ENCODE results near the gene STK33.

The STK33 gene

DNA sequence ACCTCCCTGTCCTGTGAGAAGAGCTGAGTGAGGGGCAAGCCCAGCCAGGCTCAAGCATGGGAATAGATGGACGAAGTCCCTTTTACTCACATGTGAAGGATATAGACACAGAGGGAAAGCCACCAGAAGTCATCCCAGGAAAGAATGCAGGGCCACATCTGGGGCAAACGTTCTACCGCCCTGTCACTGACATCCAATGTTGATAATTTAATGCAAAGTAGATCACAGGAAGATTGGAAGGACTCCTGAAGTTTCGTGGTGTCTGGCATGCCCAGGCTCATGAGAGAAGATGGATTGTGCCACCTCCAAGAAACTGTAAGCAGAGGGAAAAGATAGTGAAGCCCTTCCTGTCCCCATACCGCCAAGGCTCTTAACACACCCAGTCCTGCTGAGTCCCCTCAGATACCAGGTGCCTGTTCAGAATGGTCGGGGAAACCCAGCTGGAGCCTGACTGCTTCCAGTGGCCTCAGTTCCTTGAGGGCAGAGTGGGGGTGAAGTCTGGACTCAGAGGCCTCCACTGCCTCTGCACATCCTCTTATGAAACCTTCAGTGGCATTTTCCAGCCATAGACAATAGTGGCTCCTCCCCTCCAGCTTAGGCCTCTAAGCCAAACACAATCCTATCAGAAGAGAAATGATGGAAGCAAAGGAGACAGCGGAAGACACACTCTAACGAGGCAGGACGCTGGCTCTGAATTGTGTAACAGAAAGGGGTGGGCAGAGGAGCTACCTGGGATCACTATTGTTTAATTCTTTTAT lies 7.5 kb upstream of the STK33 start:
- no peak for ATAC-seq

DNA sequence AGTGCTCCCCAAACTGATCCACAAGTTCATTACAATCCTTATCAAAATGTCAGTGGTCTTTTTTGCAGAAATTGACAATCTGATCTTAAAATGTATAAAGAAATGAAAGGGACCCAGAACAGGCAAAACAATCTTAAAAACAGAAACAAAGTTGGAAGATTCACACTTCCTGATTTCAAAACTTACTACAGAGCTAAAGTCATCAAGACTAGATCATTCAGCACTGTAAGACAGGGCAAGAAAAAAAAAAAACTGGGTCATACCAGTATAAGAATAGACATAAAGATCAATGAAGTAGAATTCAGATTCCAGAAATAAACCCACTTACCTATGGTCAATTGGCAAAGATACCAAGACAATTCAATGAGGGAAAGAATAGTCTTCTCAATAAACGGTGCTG lies 4.5 kb upstream of the STK33 start:
- no peak for ATAC-seq

DNA sequence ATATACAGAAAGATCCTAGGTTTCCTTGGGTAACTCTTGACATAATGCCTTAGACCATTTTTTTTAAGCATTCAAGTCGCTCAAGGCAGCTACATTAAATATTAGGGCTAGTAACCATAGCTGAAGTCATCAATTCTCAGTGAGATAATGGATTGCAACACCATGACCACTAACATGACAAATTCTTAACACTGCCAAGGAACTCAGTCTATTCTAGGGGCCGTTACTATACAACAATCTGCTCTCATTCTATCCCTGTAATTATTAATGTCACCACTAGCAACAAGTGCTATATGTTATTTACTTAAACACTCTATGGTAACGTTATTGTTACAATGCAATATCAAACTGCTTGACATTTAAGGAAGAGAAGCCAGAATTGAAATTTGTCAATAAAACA lies 3.2 kb upstream of the STK33 start:
- no peak for ATAC-seq

DNA sequence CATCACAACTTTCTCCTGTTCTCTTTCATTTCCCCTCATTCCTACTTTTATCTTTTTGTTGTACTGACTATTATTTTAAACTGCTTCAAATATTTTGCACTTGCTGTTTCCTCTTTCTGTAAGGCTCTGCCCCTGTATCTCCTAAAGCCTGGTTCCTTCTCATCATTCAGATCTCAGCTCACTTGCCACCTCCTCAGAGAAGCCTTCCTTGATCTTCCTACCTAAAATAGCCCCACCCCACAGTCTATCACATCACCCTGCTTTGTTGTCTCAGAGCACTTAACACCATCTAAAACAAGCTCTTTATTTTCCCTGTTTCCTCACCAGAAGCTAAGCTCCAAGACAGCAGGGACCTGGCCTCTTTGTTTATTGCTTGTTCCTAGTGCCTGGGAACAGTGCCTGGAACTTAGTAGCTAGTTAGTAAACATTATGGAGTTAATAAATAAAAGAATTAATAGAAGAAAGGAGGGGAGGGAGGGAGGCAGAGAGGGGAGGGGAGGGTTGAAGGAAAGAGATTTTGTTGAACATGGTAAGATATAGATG lies 2.5 kb upstream of the STK33 start:
- ATAC-seq: no peak

DNA sequence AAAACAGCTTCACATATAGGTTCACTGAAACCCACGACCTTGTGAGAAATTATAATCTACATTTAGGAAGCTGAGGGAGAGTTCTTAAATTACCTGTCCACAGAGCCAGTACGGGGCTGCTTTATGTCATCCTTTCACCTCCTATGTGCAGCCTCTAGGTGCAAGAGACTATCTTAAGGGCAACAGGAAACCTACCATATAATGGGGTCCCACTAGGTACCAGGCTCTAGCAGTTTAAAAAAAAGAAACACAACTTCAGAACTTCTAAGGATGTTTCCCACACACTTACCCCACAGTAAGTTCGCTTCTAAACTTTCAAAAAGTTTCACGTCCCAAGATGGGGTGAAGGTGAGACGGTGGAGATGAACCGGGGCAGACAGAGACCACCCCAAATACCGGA lies 573 bp downstream of the STK33 start:
- ATAC-seq: no peak

DNA sequence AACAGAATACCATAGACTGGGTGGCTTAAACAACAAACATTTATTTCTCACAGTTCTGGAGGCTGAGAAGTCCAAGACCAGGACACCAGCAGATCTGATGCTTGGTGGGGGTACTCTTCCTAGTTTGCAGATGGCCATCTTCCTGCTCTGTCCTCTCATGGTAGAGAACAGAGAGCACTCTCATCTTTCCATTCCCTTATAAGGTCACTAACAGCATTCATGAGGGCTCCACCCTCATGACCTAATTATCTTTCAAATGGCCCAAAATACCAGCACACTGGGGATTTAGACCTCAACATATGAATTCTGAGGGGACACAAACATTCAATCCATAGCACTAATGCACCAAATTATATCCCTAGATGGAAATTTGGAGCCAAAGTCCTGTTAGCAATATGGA lies 6.1 kb downstream of the STK33 start:
- no peak for ATAC-seq

DNA sequence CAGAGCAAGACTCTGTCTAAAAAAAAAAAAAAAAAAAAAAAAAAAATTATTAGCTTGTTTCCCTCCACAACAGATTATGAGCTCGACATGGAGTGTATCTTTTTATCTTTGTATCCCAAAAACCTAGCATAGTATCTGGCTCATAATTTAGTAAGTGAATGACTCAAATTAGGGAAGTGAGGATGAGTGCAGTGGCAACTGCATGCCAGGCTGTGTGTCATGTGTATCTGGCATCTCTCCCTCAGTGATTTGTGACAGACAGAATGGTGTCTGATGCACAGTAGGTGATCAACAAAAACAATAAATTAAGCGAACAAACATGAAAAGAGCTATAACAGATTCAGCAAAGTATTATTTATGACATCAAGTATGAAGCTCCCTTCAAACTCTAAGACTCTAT lies 7.2 kb downstream of the STK33 start:
- no peak for ATAC-seq

DNA sequence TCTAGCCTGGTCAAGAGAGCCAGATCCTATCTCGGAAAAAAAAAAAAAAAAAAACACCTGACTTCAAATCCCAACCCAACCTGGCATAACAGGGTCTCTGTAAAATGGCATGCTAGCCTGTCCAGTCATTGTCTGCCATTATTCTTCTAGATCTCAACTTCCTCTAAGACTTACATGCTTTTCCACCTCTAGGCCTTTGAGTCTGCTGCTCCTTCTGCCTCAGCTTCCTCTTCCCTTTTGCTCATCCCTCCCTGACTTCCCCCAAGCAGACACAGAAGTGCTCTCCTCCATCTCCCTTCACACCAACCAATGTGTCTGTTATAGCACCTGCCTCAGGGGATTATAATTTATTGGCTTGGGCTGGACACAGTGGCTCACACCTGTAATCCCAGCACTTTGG lies 7.8 kb downstream of the STK33 start:
- ATAC-seq: no peak

DNA sequence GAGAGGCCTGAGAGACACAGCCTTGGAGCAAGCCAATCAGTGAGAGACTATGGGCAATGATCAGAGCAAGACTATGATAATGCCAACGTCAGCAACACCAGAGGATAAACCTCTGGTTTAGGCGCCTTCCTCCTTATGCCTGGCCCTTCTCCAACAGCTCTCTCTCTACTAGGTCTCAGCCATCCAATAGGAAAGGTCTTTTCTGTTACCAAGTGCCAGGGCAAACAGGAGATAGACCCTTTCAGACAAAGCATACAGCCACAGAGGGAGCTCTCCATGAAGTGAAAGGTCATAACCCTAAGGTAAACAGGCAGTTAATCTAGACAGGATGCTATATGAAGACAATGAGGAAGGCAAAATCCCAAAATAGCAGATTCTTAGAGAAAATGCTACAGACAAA lies 9.5 kb downstream of the STK33 start:
- no peak for ATAC-seq

DNA sequence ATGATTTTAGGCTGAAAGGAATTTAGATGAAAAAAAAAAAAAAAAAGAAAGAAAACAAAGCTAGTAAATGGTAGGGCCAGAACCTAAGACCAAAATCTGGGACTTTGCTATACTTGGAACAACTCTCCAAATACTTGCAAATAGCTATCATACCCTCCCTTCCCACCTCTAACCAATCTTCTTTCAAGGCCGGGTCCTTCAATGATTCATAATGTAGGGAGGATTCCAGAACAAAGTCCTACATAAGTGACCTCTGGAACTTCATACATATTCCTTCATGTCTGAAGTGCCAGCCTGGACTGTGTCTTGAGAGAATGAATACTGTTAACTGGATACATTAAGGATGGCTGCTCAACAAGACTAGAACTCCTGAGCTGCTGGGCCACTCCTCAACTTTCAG lies 9.9 kb downstream of the STK33 start:
- ATAC-seq: no peak

DNA sequence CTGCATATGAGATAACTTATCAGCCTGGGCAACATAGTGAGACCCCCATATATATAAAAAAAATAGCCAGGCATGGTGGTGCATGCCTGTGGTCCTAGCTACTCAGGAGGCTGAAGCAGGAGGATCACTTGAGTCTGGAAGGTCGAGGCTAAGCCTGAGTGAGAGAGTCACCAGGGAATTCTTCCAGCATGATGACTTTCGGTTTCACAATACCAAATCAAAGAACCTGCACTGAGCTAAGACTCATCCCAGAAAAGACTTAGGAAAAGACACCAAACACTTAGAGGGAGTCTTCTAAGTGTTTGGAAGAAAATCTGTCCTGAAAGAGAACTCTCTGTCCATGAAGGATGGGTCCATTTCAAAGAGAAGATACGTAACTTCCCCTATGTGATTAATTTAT lies 12.7 kb downstream of the STK33 start:
- no peak for ATAC-seq

DNA sequence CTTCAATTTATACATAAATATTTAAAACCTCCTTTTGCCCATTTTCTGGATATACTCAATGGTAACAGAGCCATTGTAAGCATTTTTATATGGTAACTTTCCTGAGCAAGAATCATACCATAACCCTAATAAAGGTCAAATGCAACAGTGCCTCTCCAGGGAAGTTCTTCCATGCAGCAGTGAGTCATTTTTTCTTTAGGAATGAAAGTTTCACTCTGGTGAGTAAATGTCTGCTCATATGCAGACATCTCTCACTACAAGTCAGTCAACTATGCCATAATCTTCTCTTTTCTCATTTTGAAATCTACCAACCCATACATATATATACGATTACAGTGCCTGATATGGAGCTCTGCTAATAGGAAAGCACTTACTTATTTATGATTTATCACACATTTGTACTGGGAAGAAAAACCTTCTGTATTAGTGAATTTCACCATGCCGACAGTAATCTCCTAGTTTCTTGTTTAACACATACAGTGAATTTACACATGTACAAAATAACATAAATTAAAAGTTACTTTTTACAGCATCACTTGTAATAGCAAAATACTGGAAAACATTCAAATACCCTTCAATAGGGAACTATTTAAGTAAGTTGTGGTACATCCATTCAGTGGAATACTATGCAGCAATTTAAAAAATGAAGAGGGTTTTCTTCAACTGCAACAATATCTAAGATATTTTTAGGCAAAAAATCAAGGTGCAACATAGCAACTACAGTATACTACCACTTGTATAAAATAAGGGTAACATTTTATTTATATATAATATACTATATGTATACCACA lies 16.0 kb downstream of the STK33 start:
- ATAC-seq: no peak

DNA sequence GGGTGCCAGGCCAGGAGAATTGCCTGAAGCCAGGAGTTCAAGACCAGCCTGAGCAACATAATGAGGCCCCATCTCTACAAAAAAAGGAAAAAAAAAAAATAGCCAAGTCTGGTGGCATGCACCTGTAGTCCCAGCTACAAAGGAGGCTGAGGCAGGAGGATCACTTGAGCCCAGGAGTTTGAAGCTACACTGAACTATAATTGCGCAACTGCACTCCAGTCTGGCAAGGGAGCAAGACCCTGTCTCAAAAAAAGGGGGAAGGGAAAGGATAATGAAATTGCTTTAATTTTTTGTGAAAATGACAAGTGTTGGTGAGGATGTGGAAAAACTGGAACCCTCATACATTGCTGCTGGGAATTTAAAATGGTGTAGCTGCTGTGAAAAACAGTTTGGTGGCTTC lies 19.2 kb downstream of the STK33 start:
- ATAC-seq: no peak

DNA sequence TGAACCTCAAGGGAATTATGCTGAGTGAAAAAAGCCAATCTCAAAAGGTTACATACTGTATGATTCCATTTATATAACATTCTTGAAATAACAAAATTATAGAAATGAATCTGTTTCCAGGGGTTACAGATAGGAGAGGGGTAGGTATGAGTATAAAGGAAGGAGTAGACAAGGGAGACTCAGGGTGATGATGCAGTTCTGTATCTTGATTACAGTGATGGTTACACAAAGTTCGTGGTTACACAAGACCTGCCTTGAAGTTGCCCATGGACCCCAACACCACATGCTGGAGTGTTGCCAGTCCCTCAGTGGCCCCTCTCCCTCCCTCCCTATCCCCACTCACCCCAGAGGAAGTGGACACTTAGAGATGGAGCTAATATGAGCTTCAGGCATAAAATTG lies 20.3 kb downstream of the STK33 start:
- ATAC-seq: peak in 1 of 2 donors; percentile 20

DNA sequence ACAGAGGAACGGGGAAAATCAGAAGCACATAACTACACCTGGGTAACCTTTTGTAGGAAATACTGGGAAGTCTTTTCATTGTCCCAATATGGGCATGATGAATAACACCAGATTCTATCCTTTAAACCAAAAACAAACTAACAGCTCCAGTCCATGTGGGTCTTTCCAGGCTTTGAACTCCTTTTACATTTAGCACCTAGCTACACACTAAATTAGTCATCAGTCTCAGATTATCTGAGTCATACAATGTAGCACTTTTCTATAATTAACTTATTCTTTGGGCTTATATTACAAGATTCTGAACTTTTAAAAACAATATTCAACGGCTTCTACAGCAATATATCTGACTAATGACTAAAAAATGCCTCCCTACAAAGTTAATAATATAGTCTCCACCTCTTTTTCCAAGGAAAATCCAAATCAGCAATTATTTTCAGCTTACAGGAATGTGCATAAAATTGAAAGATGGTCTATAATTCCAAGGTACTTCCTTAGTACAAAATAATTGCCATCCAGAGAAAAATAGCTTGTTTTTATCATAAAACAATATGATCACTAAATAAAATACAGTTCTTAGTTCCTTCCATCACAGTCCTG lies 26.3 kb downstream of the STK33 start:
- ATAC-seq: peak; percentile 51 to 70

DNA sequence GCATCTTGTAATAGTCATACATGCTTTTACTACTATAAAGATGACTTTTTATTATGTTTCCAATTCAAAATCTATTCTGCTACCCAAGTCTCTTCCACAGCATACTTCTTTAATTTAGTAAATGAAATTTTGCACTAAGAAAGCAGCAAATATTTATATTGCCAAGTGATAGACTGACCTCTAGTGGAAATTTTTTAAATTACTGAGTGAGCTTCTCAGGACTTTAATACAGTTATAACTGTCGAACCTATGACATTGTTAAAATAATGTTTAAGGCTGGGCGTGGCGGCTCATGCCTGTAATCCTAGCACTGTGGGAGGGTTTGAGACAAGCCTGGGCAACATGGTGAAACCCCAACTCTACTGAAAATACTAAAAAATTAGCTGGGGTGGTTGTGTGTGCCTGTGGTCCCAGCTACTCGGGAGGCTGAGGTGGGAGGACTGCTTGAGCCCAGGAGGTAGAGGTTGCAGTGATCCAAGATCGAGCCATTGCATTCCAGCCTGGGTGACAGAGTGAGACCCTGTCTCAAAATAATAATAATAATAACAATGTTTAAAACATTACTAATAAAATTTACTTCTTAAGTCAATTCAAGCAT lies 27.3 kb downstream of the STK33 start:
- no peak for ATAC-seq

DNA sequence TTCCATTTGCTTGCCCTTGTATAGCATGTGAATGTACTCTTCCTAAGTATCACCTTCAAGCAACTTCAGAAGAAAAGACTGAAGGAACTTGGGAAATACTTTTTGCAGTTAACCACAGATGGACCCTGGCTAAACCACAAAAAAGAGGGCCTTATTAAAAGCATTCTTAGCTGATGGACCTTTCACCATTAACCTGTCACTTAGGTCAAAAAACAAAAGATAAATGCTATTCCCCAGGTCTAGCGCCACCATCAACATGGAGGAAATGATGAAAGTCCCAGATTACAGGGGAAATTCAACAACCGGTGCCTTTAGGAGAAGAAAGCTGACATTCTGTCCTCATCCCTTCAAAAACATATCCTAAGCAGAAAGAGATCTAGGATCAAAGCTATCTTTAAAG lies 29.5 kb downstream of the STK33 start:
- no peak for ATAC-seq

DNA sequence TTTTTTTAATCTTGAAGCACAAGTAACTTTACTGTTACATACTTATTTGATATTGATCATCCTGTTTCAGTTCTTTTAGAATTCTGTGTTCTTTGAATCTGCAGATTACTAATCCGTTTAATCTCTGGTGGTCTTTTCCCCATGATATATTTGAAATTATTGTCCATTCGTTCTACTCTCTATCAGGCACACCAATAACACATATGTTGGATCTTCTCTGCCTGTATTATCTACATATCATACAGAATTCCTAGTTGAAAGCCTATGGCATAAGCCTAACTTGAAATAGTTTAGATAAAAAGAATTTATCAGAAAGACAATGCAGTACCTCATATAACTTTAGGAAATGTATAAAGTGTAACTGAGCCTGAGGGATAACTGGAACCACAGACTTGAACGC lies 32.6 kb downstream of the STK33 start:
- ATAC-seq: no peak

DNA sequence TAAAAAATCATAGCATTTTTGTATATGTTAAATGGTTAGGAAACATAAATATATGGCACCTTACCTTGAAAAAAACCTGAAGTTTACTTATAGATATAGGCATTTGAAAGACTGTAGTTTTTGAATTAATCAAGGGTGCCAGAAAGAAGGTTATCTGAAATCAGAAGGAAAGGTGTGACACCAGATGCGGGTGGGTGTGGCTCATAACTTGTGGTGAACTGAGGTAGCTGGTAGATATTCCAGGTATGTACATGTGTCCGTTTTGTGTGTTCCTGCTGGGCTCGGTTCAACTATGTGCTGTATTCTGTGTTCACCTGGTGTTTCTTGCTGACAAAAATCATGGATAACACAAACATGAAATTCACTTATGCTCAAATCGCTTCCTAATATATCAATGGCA lies 35.6 kb downstream of the STK33 start:
- ATAC-seq: no peak

DNA sequence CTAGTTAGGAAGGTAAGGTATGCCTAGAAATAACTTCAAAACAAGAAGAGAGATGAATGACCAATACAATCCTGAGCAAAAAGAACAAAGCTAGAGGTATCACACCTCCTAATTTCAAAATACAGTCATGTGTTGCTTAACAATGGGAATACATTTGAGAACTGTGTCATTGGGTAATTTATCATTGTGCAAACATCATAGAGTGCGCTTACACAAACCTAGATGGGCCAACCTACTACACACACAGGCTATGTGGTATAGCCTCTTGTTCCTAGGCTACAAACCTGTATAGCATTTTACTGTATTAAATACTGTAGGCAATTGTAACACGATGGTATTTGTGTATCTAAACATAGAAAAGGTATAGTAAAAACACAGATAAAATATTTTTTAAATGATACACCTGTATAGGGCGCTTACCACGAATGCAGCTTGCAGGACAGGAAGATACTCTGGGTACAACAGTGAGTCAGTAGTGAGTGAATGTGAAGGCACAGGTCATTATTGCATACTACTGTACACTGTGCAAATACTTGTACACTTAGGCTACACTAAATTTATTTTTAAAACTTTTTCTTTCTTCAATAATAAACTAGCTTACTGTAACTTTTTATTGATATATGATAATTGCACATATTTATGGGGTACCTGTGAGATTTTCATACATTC lies 48.2 kb downstream of the STK33 start:
- ATAC-seq: no peak

DNA sequence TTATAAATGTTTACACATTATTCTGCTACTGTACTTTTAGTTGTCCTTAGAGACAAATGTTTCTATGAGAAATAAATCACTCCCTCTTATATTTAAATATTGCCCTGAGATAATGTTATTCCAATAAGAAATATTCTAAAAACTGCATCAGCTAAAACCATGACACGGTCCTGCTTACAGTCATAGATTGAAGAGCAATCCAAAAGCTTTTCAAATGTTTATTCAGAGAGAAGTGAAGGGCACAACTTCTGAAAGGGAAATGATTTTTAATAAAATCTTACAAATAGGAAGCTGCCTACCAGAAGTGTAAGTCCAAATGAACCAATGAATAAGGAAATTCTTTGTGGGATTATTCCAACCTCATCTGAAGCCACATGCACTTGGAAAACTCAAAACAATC lies 49.2 kb downstream of the STK33 start:
- no peak for ATAC-seq

DNA sequence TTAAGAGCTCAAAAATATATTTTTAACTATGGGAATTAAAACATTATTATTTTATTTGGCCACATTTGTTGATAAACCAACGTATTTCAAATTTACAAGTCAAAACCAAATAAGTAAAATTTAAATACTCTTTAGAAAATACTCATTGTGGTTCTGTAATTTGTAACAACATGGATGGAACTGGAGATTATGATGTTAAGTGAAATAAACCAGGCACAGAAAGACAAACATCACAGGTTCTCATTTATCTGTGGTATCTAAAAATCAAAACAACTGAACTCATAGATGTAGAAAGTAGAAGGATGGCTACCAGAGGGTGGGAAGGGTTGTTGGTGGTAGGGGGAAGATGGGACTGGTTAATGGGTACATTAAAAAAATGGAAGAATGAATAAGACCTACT lies 50.8 kb downstream of the STK33 start:
- ATAC-seq: no peak

DNA sequence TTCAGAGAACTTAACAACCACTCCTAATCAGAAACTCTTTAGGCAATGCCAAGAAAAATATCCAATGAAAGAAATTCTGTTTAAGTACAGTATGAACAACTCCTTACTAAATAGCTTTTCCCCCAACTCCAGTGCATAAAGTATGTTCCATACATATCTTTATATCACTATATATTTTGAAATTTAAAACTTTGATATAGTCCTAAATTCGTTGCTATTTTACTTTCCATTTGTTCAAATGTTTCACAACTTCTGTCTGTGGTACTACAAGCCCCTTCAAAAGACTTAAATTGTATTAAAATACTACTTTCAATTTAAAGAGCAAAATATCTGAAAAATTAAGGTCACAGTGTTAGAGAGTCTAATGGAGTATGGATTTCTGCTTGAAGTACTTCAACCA lies 52.6 kb downstream of the STK33 start:
- ATAC-seq: no peak

All from activated CD4-positive, CD25-positive, alpha-beta regulatory T cell treated with anti-CD3 and anti-CD28 coated beads, Interleukin-2, amount 50 U/mL, for 24 hours (primary cell).